RWPE2 (cell line): ENCODE data around the gene NEU4.

Experiments
- ATAC-seq: fragments of 200-7000 bp; cut with Tn5 transposase; 3 replicates; pipeline ENCODE4 v1.9.1; 2021; ENCODE audit warnings: low read depth
- DNase-seq: peaks from one replicate; pipeline ENCODE4 v3.0.0-alpha.2; 2020; ENCODE audit warnings: low spot score
- H3K27ac ChIP-seq: fragments of 450-650 bp; 2 replicates; pipeline ENCODE4 v1.5.1; 2017; ENCODE audit warnings: mild to moderate bottlenecking; ENCODE audit not compliant: poor library complexity, severe bottlenecking
- H3K27me3 ChIP-seq: fragments of 250-450 bp; sonication (Bioruptor Pico); 2 replicates; pipeline ENCODE4 v1.5.1; 2021; ENCODE audit warnings: mild to moderate bottlenecking, moderate library complexity; ENCODE audit not compliant: insufficient read depth, poor library complexity, severe bottlenecking
- H3K36me3 ChIP-seq: fragments of 250-450 bp; sonication (Bioruptor Pico); 2 replicates; pipeline ENCODE4 v1.5.1; 2020; ENCODE audit warnings: low read depth, mild to moderate bottlenecking, moderate library complexity
- H3K4me1 ChIP-seq: fragments of 250-450 bp; sonication (Bioruptor Pico); 2 replicates; pipeline ENCODE4 v1.5.1; 2021; ENCODE audit warnings: mild to moderate bottlenecking, moderate library complexity; ENCODE audit not compliant: insufficient read depth, poor library complexity, severe bottlenecking
- H3K4me3 ChIP-seq: fragments of 250-450 bp; sonication (Bioruptor Pico); 2 replicates; pipeline ENCODE4 v1.5.1; 2021; ENCODE audit warnings: mild to moderate bottlenecking, moderate library complexity; ENCODE audit not compliant: severe bottlenecking
- H3K9me3 ChIP-seq: fragments of 250-450 bp; sonication (Bioruptor Pico); 2 replicates; pipeline ENCODE4 v1.5.1; 2021; ENCODE audit warnings: mild to moderate bottlenecking, moderate library complexity; ENCODE audit not compliant: severe bottlenecking
- CTCF ChIP-seq: fragments of 450-650 bp; IDR thresholded peaks from one replicate; pipeline ENCODE4 v1.5.1; 2017; ENCODE audit warnings: mild to moderate bottlenecking, moderate library complexity; ENCODE audit not compliant: poor library complexity, severe bottlenecking

NEU4 gene

GRCh38 chr2:241772063-241772499 lies 36.9 kb upstream of the NEU4 start:
- DNase-seq (no peak), ATAC-seq (no peak)
- Histone ChIP-seq H3K36me3 (no peaks in the 10 kb centered on the region), H3K4me1 (peaks cover 5% of the 10 kb centered on the region), H3K9me3 (no peaks in the 10 kb centered on the region), H3K27me3 (no peaks in the 10 kb centered on the region), H3K27ac (no peak overlapping the region), H3K4me3 (no peak overlapping the region)
- no peak for TF ChIP-seq CTCF

DNA sequence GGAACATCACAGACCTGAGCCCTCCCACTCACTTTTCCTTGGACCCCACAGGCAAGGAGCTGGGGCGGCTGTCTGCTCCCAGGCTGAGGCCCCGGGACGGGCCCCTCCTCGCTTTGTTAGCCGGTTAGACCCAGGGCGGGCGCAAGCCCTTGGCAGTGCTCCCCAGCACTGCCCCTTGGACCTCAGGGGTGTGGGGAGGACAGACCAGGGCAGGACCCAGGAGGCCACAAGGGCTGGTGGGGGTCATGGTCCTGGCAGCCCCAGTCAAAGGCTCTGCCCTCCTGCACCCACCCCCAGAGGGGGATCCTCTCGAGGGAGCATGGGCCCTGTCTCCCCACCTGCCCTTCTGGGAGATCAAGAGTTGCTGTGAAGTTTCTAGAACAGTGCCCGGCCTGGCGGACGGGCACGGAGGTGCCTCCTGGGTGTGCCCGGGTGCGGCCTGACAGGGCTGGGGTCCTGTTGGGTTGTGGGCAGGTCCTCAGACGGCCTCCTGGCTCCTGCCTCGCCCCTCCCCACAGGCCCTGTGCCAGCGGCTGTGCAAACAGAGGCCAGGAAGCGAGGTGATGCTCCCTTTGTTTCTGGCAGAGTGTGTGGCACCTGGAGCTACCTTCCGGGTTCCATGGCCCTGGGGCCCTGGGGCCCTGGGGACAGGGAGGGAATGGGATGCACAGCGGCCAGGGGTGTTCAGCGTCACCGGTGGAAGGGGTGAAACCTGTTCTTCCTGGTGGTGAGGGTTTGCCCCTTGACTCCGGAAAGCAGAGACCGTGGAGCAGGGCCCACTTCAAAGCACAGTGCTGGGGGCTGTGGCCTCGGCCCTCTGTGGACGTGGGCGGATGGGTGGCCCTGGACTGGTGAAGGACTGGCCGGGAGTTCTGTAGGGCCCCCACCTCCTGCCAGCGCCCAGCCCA lies 35.2 kb upstream of the NEU4 start:
- H3K36me3 ChIP-seq, result no peaks in the 10 kb centered on the region
- no peaks in the 10 kb centered on the region for H3K9me3 ChIP-seq
- H3K27ac ChIP-seq, result no peak overlapping the region
- H3K27me3 ChIP-seq, result no peaks in the 10 kb centered on the region
- DNase-seq (peak; percentile 48), ATAC-seq (no peak)
- H3K4me1 ChIP-seq, result peaks cover 5% of the 10 kb centered on the region
- TF ChIP-seq CTCF, result no peak
- H3K4me3 ChIP-seq, result no peak overlapping the region

- H3K27ac ChIP-seq, result no peak overlapping the region
These were observed 34.4 kb upstream of the NEU4 start for GRCh38 chr2:241774419-241775222.

GRCh38 chr2:241775223-241776177 lies 33.5 kb upstream of the NEU4 start:
- no peak overlapping the region for H3K4me3 ChIP-seq

More at GRCh38 chr2:241774419-241775222, 34.4 kb upstream of the NEU4 start:
- no peak for TF ChIP-seq CTCF
- ATAC-seq (peak; percentile 46), DNase-seq (peak; percentile 70)
- H3K9me3 ChIP-seq, result no peaks in the 10 kb centered on the region
- no peak overlapping the region for H3K4me3 ChIP-seq
- peaks cover 5% of the 10 kb centered on the region for H3K4me1 ChIP-seq
- no peaks in the 10 kb centered on the region for H3K36me3 ChIP-seq
- H3K27me3 ChIP-seq, result no peaks in the 10 kb centered on the region

More at GRCh38 chr2:241775223-241776177, 33.5 kb upstream of the NEU4 start:
- no peak for TF ChIP-seq CTCF
- no peaks in the 10 kb centered on the region for H3K36me3 ChIP-seq
- no peak overlapping the region for H3K27ac ChIP-seq
- peak; percentile 58 for DNase-seq
- H3K9me3 ChIP-seq, result no peaks in the 10 kb centered on the region
- peaks cover 5% of the 10 kb centered on the region for H3K4me1 ChIP-seq
- H3K27me3 ChIP-seq, result no peaks in the 10 kb centered on the region
- no peak for ATAC-seq
